ENCODE data around the gene GRK5.
"Not testable (repeated sequence)": the region's sequence is repeated elsewhere in the genome, so short reads cannot be mapped to it uniquely, and the experiment has no call there.

Gene GRK5

DNA sequence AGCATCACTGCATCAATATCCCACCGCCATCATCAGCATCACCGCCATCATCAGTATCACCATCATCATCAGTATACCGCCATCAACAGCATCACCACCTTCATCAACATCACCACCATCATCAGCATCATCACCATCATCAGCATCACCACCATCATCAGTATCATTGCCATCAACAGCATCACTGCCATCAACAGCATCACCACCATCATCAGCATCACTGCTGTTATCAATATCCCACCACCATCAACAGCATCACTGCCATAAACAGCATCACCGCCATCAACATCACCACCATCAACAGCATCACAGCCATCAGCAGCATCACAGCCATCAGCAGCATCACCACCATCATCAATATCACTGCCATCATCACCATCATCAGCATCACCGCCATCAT, 219.3 kb downstream of the GRK5 start:
- H3K27ac ChIP-seq, result no peak overlapping the region
- TF ChIP-seq, protein P1, sequence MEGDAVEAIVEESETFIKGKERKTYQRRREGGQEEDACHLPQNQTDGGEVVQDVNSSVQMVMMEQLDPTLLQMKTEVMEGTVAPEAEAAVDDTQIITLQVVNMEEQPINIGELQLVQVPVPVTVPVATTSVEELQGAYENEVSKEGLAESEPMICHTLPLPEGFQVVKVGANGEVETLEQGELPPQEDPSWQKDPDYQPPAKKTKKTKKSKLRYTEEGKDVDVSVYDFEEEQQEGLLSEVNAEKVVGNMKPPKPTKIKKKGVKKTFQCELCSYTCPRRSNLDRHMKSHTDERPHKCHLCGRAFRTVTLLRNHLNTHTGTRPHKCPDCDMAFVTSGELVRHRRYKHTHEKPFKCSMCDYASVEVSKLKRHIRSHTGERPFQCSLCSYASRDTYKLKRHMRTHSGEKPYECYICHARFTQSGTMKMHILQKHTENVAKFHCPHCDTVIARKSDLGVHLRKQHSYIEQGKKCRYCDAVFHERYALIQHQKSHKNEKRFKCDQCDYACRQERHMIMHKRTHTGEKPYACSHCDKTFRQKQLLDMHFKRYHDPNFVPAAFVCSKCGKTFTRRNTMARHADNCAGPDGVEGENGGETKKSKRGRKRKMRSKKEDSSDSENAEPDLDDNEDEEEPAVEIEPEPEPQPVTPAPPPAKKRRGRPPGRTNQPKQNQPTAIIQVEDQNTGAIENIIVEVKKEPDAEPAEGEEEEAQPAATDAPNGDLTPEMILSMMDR (conservative IDR thresholded peaks at IDR 0.05), result no peak

- TF ChIP-seq, protein P1 (conservative IDR thresholded peaks at IDR 0.05), result no peak
- no peak overlapping the region for H3K27ac ChIP-seq
Observed at GRCh38 chr10:119427263-119427864, 220.0 kb downstream of the GRK5 start.

DNA sequence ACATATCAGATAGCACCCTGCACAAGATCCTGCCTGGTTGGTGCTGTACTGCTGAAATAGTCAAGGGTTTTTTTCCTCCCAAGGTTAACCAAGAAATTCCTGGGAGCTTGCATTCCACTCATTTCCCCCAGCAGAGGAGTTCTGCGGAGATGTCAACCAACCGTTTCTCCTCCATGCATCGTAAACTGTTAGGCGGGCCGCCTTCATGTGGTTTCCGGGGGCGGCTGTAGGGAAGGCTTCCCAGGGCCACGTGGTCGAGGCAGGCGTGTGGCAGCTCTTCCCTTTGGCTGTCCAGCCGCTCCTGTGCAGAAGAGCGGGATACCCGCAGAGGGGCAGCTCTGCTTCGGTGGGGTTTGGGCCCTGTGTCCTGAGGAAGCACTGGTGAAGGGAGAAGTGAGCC, 221.4 kb downstream of the GRK5 start:
- no peak overlapping the region for H3K27ac ChIP-seq

DNA sequence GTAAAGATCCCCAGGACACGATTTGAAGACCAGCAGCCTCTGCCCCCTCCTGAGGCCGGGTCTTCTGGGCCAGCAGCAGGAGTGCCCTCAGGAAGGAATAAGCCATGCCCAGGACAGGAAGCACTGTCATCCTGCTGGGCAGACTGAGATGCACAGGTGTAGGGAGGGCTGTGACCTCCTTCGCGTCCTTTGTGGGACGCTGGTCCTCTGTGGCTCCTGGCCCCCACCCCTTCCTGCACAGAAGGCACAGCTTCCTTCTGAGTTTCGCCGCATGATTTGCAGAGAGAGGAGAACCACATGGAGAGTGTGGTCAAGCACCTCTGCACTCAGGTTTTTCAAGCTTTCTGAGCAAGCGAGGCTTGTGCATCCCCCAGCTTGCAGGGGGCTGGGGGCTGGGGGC, 222.4 kb downstream of the GRK5 start:
- no peak overlapping the region for H3K27ac ChIP-seq
- TF ChIP-seq, protein P1 (conservative IDR thresholded peaks at IDR 0.05), result no peak

More for the DNA sequence above, 221.4 kb downstream of the GRK5 start:
- TF ChIP-seq, protein P1 (conservative IDR thresholded peaks at IDR 0.05), result no peak

- TF ChIP-seq, protein P1 (conservative IDR thresholded peaks at IDR 0.05), result no peak
- H3K27ac ChIP-seq, result no peak overlapping the region
Observed at GRCh38 chr10:119431034-119431772, 223.8 kb downstream of the GRK5 start.

DNA sequence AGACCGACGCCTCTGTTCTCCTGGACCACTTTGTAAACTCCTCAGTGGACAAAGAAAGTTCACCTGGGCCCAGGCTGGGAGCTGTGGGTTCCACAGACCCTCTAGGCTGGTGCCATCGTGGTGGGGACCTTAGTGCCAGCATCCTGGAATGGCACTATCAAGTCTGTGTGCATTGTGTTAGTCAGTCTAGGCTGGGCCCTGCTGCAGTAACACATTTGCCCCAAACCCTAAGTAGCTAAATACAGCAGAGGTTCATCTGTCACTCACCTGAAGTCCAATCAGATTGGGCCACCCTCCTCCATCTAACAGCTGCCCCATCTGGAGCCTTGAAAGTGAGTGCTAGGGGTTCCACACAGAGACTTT, 224.4 kb downstream of the GRK5 start:
- no peak overlapping the region for H3K27ac ChIP-seq
- TF ChIP-seq, protein P1 (conservative IDR thresholded peaks at IDR 0.05), result no peak

DNA sequence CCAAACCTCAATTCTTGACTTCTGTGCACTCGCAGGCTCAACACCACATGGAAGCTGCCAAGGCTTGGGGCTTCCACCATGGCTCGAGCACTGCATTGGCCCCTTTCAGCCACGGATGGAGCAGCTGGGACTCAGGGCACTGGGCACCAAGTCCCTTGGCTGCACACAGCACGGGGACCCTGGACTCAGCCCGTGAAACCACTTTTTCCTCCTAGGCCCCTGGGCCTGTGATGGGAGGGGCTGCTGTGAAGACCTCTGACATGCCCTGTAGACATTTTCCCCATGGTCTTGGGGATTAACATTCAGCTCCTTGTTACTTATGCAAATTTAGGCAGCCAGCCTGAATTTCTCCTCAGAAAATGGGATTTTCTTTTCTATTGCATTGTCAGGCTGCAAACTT, 227.6 kb downstream of the GRK5 start:
- H3K27ac ChIP-seq, result not testable (repeated sequence)

GRCh38 chr10:119438717-119439116, 231.3 kb downstream of the GRK5 start:
- TF ChIP-seq, protein P1 (conservative IDR thresholded peaks at IDR 0.05), result no peak

More at GRCh38 chr10:119438717-119439116, 231.3 kb downstream of the GRK5 start:
- H3K27ac ChIP-seq, result no peak overlapping the region
